ENCODE measurements around the gene RNF151. TPM values are rescaled to one million over a fixed set of nuclear protein-coding genes. Genes with fewer than 3 reads are reported as not detected.
"Not testable (repeated sequence)": the region's sequence is repeated elsewhere in the genome, so short reads cannot be mapped to it uniquely, and the experiment has no call there.

The RNF151 gene
- total RNA-seq, 1 donor from 2014 or later: not detected

DNA sequence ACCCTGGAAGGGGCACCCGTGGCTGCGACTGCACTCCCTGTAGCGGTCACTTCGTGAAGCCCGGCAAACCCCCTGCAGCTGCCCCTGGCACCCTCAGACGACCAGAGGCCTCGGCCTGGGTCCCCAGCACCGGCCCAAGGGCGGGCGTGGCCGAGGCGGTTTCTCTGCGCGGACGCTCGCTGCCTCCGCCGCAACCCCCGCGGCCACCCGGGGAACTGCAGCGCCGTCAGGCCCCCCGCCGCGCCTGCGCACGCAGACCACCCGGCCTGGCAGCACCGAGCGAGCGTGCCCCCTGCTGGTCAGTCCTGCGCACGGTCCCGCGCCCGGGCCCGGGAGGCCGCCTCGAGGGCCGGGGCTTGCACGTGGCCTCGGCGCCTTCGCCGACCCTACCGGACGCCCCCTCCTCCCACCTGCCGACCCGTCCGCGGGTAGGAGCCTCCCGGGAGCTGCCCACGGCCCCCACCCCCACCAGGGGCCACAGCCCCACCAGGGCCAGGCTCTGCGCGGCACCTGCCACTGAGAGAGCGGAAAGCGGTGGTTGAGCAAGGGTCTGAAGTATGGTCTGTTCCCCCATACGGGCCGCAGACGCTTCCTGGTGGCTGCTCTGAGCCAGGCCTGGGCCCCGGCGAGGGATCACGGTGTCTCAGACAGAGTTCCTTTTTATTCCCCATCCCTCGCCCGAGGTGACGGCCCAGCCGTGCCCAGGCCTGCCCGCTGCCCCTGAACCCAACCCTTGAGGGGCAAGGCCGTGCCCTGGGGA, 36.9 kb upstream of the RNF151 start:
- Mint-ChIP-seq H3K27ac (no peak overlapping the region), H3K36me3 (ENCODE audit: low read depth) (no peaks in the 10 kb centered on the region), H3K4me3 (peak overlapping the region; percentile 67), H3K4me1 (peaks cover 2% of the 10 kb centered on the region), H3K9me3 (no peaks in the 10 kb centered on the region), H3K27me3 (peaks cover 1% of the 10 kb centered on the region)
- intact Hi-C loops (cut with micrococcal nuclease): loop anchor here (1.0 to 5.0 kb wide), 3 partner anchors 14 to 117 kb away; partner anchors contain the start of gene MSRB1
- DNase-seq: peak; percentile 99

DNA sequence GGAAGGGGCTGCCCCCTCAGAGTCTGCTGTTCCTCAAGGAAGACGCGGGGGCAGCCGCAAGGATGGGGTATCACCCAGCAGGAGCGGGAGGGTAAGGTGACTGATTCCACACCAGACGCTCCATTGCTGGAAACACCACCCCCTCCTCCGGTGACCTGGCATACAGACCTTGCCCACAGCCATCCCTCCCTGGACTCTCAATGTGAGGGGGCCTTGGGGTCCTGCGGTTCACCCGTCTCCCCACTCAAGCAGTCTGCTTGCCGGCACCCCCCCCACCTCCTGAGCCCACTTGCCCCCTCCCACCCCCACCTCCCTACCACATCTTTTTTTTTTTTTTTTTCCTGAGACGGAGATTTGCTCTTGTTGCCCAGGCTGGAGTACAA, 36.3 kb upstream of the RNF151 start:
- Mint-ChIP-seq H3K4me1 (peaks cover 2% of the 10 kb centered on the region), H3K27me3 (no peaks in the 10 kb centered on the region), H3K4me3 (no peak overlapping the region), H3K27ac (no peak overlapping the region), H3K36me3 (ENCODE audit: low read depth) (no peaks in the 10 kb centered on the region), H3K9me3 (no peaks in the 10 kb centered on the region)
- intact Hi-C loops (cut with micrococcal nuclease): loop anchor here (2.0 kb wide), 1 partner anchor 66 kb away; no protein-coding TSS in a partner anchor
- no peak for DNase-seq

DNA sequence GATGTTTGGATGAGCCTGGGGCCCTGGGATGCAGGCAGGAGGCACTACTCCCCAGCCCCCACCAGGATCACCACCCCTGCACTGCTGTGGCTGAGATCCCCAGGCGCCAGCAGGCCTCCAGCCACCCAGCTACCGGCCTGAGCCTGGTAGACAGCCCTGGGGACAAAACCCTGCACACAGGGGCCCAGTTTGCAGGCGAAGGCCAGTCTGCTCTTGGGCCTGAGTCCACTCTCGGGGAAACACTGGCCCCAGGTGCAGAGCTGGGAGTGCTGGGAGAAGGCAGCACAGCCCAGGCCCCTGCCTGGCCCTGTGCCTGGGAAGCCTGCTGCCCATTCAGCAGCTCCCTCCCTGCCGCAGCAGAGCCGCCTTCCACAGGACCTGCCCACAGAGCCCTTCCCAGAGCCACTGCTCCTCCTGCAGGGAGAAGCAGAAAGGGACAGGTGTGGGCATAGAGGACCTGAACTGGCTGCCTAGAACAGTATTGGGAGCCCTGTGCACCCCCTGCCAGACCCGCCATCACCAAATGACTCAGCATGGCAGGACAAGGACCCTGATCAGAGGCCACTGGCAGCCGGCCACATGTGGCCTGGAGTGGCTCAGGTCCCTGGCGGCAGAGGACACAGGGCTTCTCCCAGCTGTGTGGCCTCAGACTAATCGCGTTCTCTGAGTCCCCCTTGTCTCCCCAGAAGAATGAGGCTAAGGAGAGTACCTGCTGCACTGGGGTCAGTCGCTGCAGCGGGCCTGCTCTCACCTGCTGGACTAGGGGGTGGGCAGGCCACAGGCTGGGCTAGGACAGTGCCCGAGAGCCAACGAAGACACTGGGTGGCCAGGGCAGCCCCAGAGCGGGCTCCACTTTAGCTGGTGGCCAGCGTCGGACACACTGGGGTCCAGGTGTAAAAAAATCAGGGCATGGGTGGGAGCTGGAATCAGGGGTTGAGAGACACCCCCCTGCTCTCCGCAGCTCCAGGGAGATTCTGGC, 34.3 kb upstream of the RNF151 start:
- Mint-ChIP-seq H3K9me3 (no peaks in the 10 kb centered on the region), H3K36me3 (ENCODE audit: low read depth) (peaks cover 3% of the 10 kb centered on the region), H3K27ac (no peak overlapping the region), H3K4me3 (no peak overlapping the region), H3K27me3 (no peaks in the 10 kb centered on the region), H3K4me1 (peaks cover 2% of the 10 kb centered on the region)
- DNase-seq: no peak
- intact Hi-C loops (cut with micrococcal nuclease): no loop called here

DNA sequence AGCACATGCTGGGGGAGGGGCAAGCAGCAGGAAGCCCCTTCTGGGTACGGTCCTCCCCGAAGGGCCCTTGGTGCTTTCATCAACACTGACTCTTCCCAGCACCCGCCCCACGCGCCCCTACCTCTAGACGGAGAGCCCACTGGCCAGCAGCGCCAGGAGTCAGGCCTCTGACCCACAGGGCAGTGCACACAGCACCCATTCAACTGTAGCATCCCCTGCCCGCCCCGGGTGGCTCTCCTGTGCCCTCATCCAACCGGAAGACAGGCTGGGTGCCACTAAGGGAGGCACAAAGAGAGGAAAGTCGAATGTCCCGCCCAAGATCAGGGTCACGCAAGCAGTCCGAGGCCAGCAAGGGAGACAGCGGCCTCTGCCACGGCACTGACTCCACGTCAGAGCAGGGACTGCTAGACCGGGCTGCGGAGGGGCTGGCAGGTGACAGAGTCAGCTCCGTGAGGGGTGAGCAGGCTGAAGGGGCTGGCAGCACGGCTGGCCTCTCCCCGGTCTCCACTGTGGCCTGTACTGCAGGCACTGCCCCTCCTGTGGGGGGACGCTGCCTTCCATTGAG, 33.5 kb upstream of the RNF151 start:
- Mint-ChIP-seq H3K36me3 (ENCODE audit: low read depth) (peaks cover 5% of the 10 kb centered on the region), H3K9me3 (no peaks in the 10 kb centered on the region), H3K4me3 (no peak overlapping the region), H3K27me3 (no peaks in the 10 kb centered on the region), H3K27ac (no peak overlapping the region), H3K4me1 (peaks cover 2% of the 10 kb centered on the region)
- DNase-seq: no peak
- intact Hi-C loops (cut with micrococcal nuclease): no loop called here

DNA sequence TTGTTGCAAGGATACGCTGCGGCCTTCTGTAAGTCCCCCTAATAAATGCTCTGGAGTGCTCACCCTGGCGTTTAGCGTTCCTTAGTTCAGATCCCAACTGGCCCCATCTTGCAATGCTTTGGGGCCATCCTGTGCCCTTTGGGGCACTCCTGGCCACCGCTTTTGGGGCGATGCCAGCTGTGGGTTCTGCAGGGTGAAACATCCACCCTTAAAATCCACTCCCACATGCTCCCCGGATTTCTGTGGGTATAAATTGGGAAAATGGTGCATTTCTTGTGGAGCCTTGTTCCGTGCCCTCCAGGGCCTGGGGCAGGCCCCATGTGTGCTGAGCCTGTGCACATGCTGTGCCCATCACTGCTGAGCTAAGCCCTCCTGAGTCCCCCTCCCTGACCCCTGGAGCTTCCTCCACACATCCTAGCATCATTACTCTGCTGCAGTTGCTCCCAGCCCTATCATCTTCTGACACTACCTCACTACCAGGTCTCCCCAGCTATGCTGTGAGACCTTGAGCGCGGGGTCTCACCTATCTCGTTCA, 29.6 kb upstream of the RNF151 start:
- Mint-ChIP-seq H3K36me3 (ENCODE audit: low read depth) (peaks cover 14% of the 10 kb centered on the region), H3K4me1 (peaks cover 6% of the 10 kb centered on the region), H3K27me3 (no peaks in the 10 kb centered on the region), H3K4me3 (no peak overlapping the region), H3K9me3 (no peaks in the 10 kb centered on the region), H3K27ac (no peak overlapping the region)
- intact Hi-C loops (cut with micrococcal nuclease): no loop called here
- no peak for DNase-seq

DNA sequence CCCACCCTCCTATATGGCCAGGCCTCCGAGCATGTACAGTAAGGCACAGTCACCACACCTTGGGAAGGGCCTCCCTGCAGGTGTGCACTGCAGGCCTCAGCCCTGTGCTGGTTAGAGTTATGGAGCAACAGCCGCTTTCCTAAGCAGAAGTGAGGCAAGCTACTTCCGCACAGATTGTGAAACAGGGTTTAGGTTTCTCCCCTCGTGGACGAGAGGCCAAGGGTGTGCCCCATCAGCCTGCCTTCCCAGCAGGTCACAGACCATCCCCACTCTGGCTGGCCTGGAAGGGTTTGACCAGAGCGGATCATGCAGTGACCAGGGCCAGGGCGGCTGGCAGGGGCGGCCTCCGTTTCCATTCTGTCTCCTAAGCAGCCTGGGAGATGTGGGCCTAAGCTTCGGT, 28.3 kb upstream of the RNF151 start:
- Mint-ChIP-seq H3K27me3 (no peaks in the 10 kb centered on the region), H3K27ac (no peak overlapping the region), H3K36me3 (ENCODE audit: low read depth) (peaks cover 14% of the 10 kb centered on the region), H3K4me1 (peaks cover 8% of the 10 kb centered on the region), H3K9me3 (no peaks in the 10 kb centered on the region), H3K4me3 (no peak overlapping the region)
- intact Hi-C loops (cut with micrococcal nuclease): no loop called here
- no peak for DNase-seq

DNA sequence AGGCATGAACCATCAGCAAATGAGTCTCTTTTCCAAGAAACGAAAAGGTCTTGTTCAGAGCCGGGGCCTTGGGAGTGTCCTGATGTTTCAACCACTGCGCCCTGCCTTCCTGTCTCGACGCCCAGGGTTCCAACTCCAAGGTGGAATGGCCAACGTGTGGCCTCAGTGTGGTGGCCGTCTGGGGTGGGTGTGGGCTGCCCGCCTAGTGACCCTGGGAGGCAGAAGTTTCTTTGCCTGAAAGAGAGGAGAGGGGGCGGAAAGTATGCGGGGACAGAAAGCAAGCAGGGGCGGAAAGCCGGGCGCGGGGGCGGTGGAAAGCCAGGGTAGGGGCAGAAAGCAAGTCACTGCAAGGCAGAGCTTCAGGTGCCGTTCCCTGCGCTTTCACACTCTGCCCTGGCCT, 27.7 kb upstream of the RNF151 start:
- H3K27me3 Mint-ChIP-seq: no peaks in the 10 kb centered on the region
- H3K4me3 Mint-ChIP-seq: no peak overlapping the region

DNA sequence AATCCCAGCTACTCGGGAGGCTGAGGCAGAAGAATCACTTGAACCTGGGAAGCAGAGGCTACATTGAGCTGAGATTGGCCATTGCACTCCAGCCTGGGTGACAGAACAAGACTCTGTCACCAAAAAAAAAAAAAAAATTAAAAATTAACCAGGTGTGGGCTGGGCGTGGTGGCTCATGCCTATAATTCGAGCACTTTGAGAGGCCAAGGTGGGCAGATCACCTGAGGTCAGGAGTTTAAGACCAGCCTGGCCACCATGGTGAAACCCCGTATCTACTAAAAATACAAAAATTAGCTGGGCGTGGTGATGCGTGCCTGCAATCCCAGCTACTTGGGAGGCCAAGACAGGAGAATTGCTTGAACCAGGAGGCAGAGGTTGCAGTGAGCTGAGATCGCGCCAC, 26.8 kb upstream of the RNF151 start:
- Mint-ChIP-seq H3K4me1 (peaks cover 21% of the 10 kb centered on the region), H3K36me3 (ENCODE audit: low read depth) (peaks cover 14% of the 10 kb centered on the region)
- H3K4me3 Mint-ChIP-seq, H3K9me3 Mint-ChIP-seq, H3K27ac Mint-ChIP-seq, H3K27me3 Mint-ChIP-seq, DNase-seq: not testable (repeated sequence)
- intact Hi-C loops (cut with micrococcal nuclease): loop anchor here (5.0 kb wide), 2 partner anchors 83 to 168 kb away; partner anchors contain the start of genes EME2, MRPS34 and NME3

More for the DNA sequence above, 27.7 kb upstream of the RNF151 start:
- Mint-ChIP-seq H3K4me1 (peaks cover 13% of the 10 kb centered on the region), H3K27ac (no peak overlapping the region), H3K9me3 (no peaks in the 10 kb centered on the region), H3K36me3 (ENCODE audit: low read depth) (peaks cover 14% of the 10 kb centered on the region)
- intact Hi-C loops (cut with micrococcal nuclease): no loop called here
- DNase-seq: no peak

DNA sequence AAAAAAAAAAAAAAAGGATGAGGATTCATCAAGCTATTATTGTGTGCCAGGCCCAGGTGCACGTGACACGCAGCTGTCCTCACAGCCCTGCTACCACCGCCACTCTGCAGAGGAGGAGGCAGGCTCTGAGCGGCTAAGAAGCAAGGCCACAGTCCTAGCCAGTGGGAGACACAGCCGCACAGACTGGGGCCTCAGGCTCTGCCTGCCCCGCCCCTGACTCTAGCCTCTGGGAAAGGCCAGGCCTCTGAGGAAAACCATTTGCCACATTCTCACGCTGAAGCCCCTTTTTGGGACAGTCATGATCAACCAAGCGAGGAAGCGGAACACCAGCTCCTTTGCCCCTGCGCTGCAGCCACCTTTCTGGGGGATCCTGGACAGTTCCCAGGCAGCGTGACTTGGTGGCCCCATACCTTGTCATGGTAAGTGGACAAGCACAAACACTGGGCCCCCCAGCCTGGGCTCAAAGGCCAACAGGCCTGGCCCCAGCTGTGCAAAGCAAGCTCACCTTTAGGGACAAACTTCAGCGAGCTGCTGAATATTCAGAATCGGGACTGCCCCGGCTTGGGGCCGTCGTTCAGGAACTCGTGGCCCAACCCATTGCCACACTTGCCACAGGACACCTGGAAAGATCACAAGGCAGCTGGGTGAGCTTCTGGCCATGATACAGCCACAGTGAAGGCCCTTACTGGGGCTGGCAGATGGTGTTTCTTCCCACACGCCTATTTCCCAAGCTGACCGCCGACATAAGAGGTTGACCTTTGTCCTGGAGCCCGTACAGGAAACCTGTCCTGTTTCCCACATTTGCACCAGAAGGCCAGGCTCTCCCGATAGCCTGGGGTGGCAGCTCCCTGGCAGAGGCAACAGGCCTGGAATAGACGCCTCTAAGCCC, 26.1 kb upstream of the RNF151 start:
- Mint-ChIP-seq H3K27me3 (no peaks in the 10 kb centered on the region), H3K36me3 (ENCODE audit: low read depth) (peaks cover 14% of the 10 kb centered on the region), H3K4me1 (peaks cover 21% of the 10 kb centered on the region), H3K9me3 (no peaks in the 10 kb centered on the region), H3K27ac (no peak overlapping the region), H3K4me3 (no peak overlapping the region)
- DNase-seq: no peak
- intact Hi-C loops (cut with micrococcal nuclease): loop anchor here (5.0 kb wide), 2 partner anchors 83 to 168 kb away; partner anchors contain the start of genes EME2, MRPS34 and NME3

DNA sequence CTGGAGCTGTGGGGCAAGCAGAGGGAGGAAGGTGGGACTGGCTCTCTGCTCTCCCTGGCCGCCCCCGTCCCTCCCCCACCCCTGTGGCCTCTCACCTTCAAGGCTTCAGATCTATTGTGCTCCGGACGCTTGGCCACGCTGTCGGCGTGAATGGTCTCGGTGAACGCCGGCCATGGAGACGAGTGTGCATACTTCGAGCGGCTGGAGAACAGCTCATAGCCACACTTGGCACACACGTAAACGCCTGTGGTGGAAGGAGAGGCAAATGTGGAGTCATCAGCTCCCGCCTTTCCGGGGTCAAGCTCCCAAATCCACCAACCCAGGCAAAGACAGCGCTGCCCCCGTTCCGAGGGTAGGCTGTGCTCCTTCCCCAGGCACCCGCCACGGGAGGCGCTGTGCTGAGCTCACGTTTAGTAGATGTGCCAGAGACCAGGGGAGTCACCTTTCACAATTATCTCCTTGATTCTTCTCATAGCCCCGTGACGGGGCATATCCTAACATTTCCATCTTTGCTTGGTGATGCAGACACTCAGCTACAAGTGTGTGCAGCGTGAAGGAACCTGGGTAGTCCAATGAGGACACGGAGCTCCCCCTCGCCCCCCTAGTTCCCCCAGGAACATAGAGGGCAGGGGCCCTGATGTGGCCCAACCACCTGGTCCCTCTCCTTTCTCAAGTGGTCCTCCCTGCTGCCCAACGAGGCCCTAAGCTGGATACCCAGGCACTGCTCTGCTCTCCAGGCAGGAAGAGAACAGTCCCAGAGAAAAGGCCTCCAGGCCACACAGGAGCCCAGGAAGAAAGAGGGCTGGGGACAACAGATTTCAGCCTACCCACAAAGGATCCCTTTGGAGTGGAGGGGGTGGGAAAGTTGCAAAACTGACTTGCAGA, 25.3 kb upstream of the RNF151 start:
- DNase-seq: no peak
- Mint-ChIP-seq H3K27ac (peak overlapping the region; percentile 32), H3K4me1 (peaks cover 21% of the 10 kb centered on the region), H3K27me3 (no peaks in the 10 kb centered on the region), H3K36me3 (ENCODE audit: low read depth) (peaks cover 14% of the 10 kb centered on the region), H3K4me3 (peak overlapping the region; percentile 90), H3K9me3 (no peaks in the 10 kb centered on the region)
- intact Hi-C loops (cut with micrococcal nuclease): loop anchor here (5.0 kb wide), 2 partner anchors 84 to 169 kb away; partner anchors contain the start of genes EME2, MRPS34 and NME3

DNA sequence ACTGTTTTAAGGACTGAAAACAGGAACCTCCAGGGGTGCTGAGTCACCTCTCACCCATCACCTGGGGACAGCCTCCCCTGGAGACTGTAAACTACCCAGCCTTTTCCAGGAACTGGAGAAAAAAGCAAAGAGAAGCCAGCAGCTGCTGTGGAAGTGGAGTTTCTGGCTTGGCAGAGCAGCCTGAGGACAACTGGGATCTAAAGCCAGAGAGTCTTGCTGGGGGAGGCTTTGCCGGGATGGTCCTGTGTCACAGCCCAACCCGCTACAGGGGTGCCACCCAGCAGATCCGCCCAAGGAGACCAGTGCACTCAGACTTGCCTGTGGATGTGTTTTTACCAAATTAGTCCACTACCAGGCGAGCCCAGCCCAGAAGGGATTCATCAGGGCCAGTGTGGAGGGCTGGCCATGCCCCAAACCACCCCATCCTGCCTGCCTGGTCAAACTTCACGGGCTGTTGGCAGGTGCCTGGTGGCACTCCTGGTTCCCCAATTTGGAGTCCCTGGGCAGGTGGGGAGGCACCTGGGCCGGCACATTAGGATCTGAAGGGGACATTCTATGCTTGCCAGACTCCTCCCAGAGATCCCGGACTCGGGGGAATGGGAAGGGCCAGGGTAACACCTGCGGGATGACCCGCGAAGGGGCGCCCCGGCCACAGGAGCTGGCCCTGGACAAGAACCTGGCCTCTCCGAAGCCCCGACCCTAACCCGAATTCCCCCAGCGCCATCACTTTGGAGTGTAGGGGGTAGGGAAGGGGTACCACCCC, 24.4 kb upstream of the RNF151 start:
- peak; percentile 69 for DNase-seq
- peak overlapping the region; percentile 90 for H3K4me3 Mint-ChIP-seq
- H3K27ac Mint-ChIP-seq: peak overlapping the region; percentile 58
- H3K27me3 Mint-ChIP-seq: no peaks in the 10 kb centered on the region
- peaks cover 21% of the 10 kb centered on the region for H3K4me1 Mint-ChIP-seq
- intact Hi-C loops (cut with micrococcal nuclease): loop anchor here (5.0 kb wide), 2 partner anchors 85 to 170 kb away; partner anchors contain the start of genes EME2, MRPS34 and NME3
- H3K9me3 Mint-ChIP-seq: no peaks in the 10 kb centered on the region
- peaks cover 12% of the 10 kb centered on the region for H3K36me3 Mint-ChIP-seq (ENCODE audit: low read depth)

All from activated CD4-positive, alpha-beta T cell treated with anti-CD3 and anti-CD28 coated beads, Interleukin-2, amount 10 ng/mL, durations not matched to agents 24 days and 14 days (primary cell).